Upper lobe of left lung (tissue), 4 donors: ENCODE measurements around the gene PLVAP.

Source experiments
- EP300 ChIP-seq, 4 donors: sonication (generic); formaldehyde crosslinking; IDR thresholded peaks; one replicate each; pipeline ENCODE4 v1.5.1; 2017; ENCODE audit warnings: antibody characterized with exemption in 4 of 4, control low read depth in 2 of 4
- POLR2A ChIP-seq, 4 donors: fragments of 450-650 bp; IDR thresholded peaks; one replicate each; pipeline ENCODE4 v1.5.1; 2016 to 2017; ENCODE audit warnings: antibody characterized with exemption in 4 of 4, mild to moderate bottlenecking in 2 of 4
- POLR2AphosphoS5 ChIP-seq, 2 donors: sonication (generic); formaldehyde crosslinking; IDR thresholded peaks; one replicate each; pipeline ENCODE4 v1.5.1; 2017; ENCODE audit warnings: antibody characterized with exemption in 2 of 2
- TF ChIP-seq, protein P1 (sequence below), 6 experiments: fragments of 450-650 bp in 4 of 6; fragments of 200-600 bp in 2 of 6; sonication (generic) in 2 of 6; IDR thresholded peaks; one replicate each; pipeline ENCODE4 v1.5.1; 2016 to 2019; ENCODE audit warnings: antibody characterized with exemption in 6 of 6

DNA sequence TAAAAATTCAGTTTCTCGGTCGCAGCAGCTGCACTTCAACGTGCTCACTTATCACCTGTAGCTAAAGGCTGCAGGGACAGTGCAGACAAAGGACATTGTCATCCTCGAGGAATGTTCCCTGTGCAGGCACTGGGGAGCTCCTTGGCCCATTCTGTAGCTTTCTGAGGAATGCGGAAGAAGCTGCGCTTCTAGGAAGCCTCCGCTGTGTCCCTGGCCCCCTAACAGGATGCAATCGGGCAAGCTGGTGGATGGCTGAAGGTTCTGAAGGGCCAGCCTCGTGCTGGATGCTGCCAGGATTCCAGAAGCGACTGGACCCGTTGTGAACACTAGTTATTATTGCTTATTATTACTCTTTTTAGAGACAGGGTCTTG lies 50.6 kb downstream of the PLVAP start:
- TF ChIP-seq, protein P1, sequence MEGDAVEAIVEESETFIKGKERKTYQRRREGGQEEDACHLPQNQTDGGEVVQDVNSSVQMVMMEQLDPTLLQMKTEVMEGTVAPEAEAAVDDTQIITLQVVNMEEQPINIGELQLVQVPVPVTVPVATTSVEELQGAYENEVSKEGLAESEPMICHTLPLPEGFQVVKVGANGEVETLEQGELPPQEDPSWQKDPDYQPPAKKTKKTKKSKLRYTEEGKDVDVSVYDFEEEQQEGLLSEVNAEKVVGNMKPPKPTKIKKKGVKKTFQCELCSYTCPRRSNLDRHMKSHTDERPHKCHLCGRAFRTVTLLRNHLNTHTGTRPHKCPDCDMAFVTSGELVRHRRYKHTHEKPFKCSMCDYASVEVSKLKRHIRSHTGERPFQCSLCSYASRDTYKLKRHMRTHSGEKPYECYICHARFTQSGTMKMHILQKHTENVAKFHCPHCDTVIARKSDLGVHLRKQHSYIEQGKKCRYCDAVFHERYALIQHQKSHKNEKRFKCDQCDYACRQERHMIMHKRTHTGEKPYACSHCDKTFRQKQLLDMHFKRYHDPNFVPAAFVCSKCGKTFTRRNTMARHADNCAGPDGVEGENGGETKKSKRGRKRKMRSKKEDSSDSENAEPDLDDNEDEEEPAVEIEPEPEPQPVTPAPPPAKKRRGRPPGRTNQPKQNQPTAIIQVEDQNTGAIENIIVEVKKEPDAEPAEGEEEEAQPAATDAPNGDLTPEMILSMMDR (IDR thresholded peaks at IDR 0.05): no peak
- TF ChIP-seq POLR2A (IDR thresholded peaks at IDR 0.05): no peak
- TF ChIP-seq POLR2AphosphoS5 (IDR thresholded peaks at IDR 0.05): no peak
- no peak for TF ChIP-seq EP300 (IDR thresholded peaks at IDR 0.05)
